Measurements from ENCODE around the gene MTR. TPM values are rescaled to one million over a fixed set of nuclear protein-coding genes. Genes with fewer than 3 reads are reported as not detected.

Gene MTR
- polyA plus RNA-seq, 1 donor: 47.2 TPM

GRCh38 chr1:236862615-236863211 is 67.6 kb downstream of the MTR start:
- DNase-seq: peak; percentile 10

- peak; percentile 18 for DNase-seq
Measured at GRCh38 chr1:236864211-236864610, 69.1 kb downstream of the MTR start.

GRCh38 chr1:236864996-236865817 is 70.1 kb downstream of the MTR start:
- no peak for DNase-seq

- DNase-seq: no peak
Measured at GRCh38 chr1:236865818-236866155, 70.7 kb downstream of the MTR start.

GRCh38 chr1:236868625-236869467 is 73.8 kb downstream of the MTR start:
- peak; percentile 42 for DNase-seq

GRCh38 chr1:236869911-236870310 is 74.8 kb downstream of the MTR start:
- no peak for DNase-seq

GRCh38 chr1:236870721-236871120 is 75.6 kb downstream of the MTR start:
- no peak for DNase-seq

- DNase-seq: no peak
Measured at GRCh38 chr1:236872075-236872666, 77.1 kb downstream of the MTR start.

GRCh38 chr1:236875975-236876374 is 80.9 kb downstream of the MTR start:
- no peak for DNase-seq

- DNase-seq: no peak
Measured at GRCh38 chr1:236877661-236878060, 82.6 kb downstream of the MTR start.

GRCh38 chr1:236880209-236880608 is 85.1 kb downstream of the MTR start:
- no peak for DNase-seq

- DNase-seq: no peak
Measured at GRCh38 chr1:236882678-236883077, 87.6 kb downstream of the MTR start.

GRCh38 chr1:236886199-236886598 is 91.1 kb downstream of the MTR start:
- no peak for DNase-seq

GRCh38 chr1:236887081-236887480 is 92.0 kb downstream of the MTR start:
- no peak for DNase-seq

- no peak for DNase-seq
Measured at GRCh38 chr1:236888126-236888525, 93.0 kb downstream of the MTR start.

- no peak for DNase-seq
Measured at GRCh38 chr1:236888903-236889302, 93.8 kb downstream of the MTR start.

GRCh38 chr1:236890152-236891056 is 95.3 kb downstream of the MTR start:
- DNase-seq: no peak

- no peak for DNase-seq
Measured at GRCh38 chr1:236893626-236894545, 98.8 kb downstream of the MTR start.

- DNase-seq: no peak
Measured at GRCh38 chr1:236895665-236896387, 100.7 kb downstream of the MTR start.

- DNase-seq: no peak
Measured at GRCh38 chr1:236896716-236897115, 101.6 kb downstream of the MTR start.
